Measurements from ENCODE around the gene ANXA9. TPM values are rescaled to one million over a fixed set of nuclear protein-coding genes. Genes with fewer than 3 reads are reported as not detected.

The ANXA9 gene
- total RNA-seq, 1 experiment from 2014 or later: 2.7 TPM

DNA sequence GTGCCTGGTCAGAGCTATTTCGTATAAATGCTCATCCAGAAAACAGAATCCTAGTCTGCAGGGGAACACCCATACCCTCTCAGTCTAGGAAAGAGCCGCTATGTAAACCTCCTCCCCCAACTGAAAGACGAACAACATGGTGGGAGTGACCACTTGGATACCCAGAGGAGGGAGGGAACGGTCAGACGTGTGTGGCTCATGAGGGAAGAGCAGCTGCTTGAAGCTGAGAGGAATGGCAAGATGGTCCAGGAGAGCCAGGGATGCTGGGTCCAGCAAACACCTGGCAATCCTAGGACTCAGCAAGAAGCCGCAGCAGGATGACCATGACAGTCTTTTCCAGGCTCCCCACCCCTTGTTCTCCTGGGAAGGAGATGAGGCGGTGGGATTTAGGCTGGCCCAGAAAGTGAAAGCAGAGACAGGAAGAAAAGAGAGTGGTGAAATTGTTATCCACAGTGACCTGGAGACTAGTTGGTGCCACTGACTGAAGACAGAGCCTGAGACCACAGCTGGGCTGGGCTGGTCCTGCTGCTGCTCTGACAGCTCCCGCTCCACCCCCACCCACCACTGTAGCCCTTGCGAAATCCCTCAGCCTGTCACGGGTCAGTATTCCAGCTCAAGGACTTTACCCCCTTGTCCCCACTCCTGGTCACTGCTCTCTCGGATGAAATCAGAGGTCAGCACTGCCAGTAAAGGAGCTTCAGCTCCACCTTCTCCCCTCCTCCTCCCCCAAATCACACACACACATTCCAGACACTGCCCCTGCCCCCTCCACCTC lies 11.1 kb upstream of the ANXA9 start:
- Histone ChIP-seq H3K36me3 (ENCODE audit: control insufficient read depth in 1 of 2, insufficient read depth in 2 of 2, low read length in 2 of 2) (peaks cover 13 to 32% of the 10 kb centered on the region in 2 experiments), H4K20me1 (ENCODE audit: insufficient read depth) (0 out of 2 replicates have a peak, but pooled peaks cover 4% of the 10 kb centered on the region), H3K9ac (ENCODE audit: low read length) (no peak overlapping the region), H3K27ac (ENCODE audit: low read depth, low read length) (0 out of 2 replicates have a peak overlapping the region, but pooled peaks have one; percentile 2), H2AFZ (ENCODE audit: low read depth, low read length, poor library complexity, severe bottlenecking) (no peak overlapping the region), H3K4me1 (ENCODE audit: control insufficient read depth in 1 of 2, insufficient read depth in 2 of 2, low read length in 2 of 2) (peaks cover 27 to 39% of the 10 kb centered on the region in 2 experiments), H3K4me3 (replicated peaks in 1 of 2; ENCODE audit: low read depth in 1 of 2, low read length in 2 of 2) (no peak overlapping the region), H3K9me3 (ENCODE audit: control insufficient read depth in 1 of 2, insufficient read depth in 1 of 2, low read depth in 1 of 2, low read length in 2 of 2) (no peaks in the 10 kb centered on the region), H3K79me2 (ENCODE audit: insufficient read depth, low read length) (peaks cover 63% of the 10 kb centered on the region), H3K9me2 (ENCODE audit: insufficient read depth) (no peaks in the 10 kb centered on the region), H3K27me3 (ENCODE audit: insufficient read depth, low read length) (no peaks in the 10 kb centered on the region), H3K4me2 (ENCODE audit: low read length) (no peak overlapping the region)
- ATAC-seq (no peak), DNase-seq (ENCODE audit: low read depth, low spot score) (no peak)
- POLR2A ChIA-PET: interaction anchor here (1.7 kb wide), 1 partner anchor 391 kb away, joined by 5 read pairs; the partner anchor contains the start of gene MCL1
- BruUV-seq (replicated peaks): no TSS peak
- TF ChIP-seq EZH2 (IDR thresholded peaks at IDR 0.05) (no peak), CTCF (IDR thresholded peaks at IDR 0.05 in 2 of 3, conservative IDR thresholded peaks at IDR 0.05 in 1 of 3; ENCODE audit: borderline replicate concordance in 1 of 3, insufficient read depth in 1 of 3, low read depth in 2 of 3, low read length in 2 of 3) (no peak), YY1 (IDR thresholded peaks at IDR 0.05; ENCODE audit: extremely low read depth, insufficient replicate concordance, low read depth, low read length) (no peak), ZNF274 (IDR thresholded peaks at IDR 0.05; ENCODE audit: low read depth, low read length) (no peak), REST (IDR thresholded peaks at IDR 0.05; ENCODE audit: low read depth) (no peak), RAD21 (IDR thresholded peaks at IDR 0.05; ENCODE audit: low read depth) (no peak), POLR2AphosphoS5 (IDR thresholded peaks at IDR 0.05; ENCODE audit: low read depth, low read length) (no peak), FOSL1 (IDR thresholded peaks at IDR 0.05; ENCODE audit: low read depth) (no peak), EZH2phosphoT487 (IDR thresholded peaks at IDR 0.05; ENCODE audit: borderline replicate concordance) (no peak), JUND (IDR thresholded peaks at IDR 0.05) (no peak), SRF (IDR thresholded peaks at IDR 0.05; ENCODE audit: low read depth) (no peak), CEBPB (IDR thresholded peaks at IDR 0.05; ENCODE audit: low read depth) (no peak), TCF7L2 (IDR thresholded peaks at IDR 0.05; ENCODE audit: borderline replicate concordance, extremely low read depth, insufficient read depth, insufficient read length) (no peak)
- TF ChIP-seq, protein P1, sequence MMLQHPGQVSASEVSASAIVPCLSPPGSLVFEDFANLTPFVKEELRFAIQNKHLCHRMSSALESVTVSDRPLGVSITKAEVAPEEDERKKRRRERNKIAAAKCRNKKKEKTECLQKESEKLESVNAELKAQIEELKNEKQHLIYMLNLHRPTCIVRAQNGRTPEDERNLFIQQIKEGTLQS (IDR thresholded peaks at IDR 0.05): no peak
- CTCF ChIA-PET: interaction anchor here (1.9 kb wide), 1 partner anchor 10 kb away, joined by 4 read pairs; no protein-coding TSS in a partner anchor
- RAD21 ChIA-PET (ENCODE audit: low non-redundant PET in 1 of 2, low total read pairs in 2 of 2, uncharacterized antibody in 2 of 2, unreplicated experiment in 2 of 2): no interaction called here
- intact Hi-C loops (cut with micrococcal nuclease): no loop called here
